GM19395 (cell line): ENCODE data around the gene C14orf93.

Experiments used
- ATAC-seq: cut with Tn5 transposase; IDR thresholded peaks from one replicate; pipeline ENCODE4 v1.9.1; 2021; ENCODE audit warnings: mild to moderate bottlenecking, moderate library complexity; ENCODE audit not compliant: unreplicated experiment

Gene C14orf93

DNA sequence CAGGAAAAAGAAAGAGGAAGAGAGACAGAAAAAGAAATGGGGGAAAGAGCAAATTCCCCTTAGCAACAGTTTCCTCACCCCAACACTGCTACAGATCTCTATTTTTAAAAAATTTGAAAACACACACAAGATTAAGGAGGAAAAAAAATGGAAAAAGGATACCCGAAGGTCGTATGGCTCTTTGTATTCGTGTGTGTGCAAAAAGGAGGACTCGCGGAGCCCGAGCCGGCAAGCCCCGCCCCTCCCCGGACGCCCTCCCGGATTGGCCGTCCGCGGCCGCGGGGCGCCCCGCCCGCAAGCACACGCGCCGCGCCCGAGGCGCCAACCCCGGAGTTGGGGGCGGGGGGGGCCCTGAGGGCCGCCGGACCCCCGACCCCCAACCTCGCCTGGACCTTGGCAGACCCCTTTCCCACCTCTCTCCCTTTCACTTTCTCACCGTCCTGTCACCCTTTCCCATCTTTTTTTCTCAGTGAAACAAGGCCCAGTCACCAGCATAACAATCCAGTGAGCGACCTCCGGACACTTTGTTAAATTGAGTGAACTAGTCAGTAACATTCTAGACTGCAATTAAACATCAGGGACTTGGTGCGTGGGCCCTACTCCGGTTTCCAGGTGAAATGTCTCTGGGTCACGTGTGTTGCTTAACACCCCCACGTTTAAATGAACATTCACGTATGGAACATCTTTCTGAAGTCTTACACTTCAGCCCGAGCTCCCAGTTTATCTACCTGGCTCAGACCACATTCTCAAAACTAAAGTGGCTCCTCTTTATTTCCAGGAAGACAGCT, at the start of gene C14orf93:
C14orf93 (minus strand) TSS at position 205 of the 788 bp plus-strand sequence. CDS start 11,120 bp downstream, outside the sequence.
- ATAC-seq, result no peak

DNA sequence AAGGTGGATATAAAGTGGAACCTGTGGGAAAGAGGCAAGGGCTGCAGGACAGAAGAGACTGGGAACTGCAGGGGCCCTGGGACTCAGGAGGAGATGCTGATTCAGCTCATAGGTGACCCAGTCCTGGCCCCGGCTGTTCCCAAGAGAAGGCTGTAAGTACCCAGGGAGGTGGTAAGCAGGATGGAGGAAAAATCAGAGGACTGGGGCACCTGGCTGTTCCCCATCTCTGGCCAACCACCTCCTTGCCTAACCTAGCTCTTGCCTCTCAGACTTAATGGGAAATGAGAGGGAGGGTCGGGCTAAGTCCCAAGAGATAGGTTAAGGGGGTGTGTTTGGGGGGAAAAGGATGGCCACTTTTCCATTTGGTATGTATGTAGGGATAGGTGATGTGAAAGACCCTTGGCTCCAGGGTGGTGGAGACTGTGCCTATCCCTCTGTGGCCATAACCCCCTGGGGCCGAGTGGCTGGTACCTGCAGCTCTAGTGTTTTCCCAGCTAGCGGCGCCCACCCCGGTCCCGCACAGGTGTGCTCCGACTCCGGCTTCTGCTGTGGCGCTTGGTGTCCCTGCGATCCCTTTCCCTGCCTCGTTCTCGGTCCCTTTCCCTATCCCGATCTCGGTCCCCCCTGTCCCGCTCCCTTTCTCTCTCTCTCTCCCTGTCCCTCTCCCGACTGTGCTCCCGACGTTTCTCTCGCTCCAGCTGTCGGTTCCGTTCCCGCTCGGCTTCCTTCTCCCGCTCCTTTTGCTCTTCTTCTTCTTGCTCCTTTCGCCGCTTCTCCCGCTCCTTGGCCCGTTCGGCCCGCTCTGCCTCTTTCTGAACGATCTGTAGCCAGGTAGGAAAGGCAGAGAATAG, 48.9 kb upstream of the C14orf93 start:
- ATAC-seq, result no peak

DNA sequence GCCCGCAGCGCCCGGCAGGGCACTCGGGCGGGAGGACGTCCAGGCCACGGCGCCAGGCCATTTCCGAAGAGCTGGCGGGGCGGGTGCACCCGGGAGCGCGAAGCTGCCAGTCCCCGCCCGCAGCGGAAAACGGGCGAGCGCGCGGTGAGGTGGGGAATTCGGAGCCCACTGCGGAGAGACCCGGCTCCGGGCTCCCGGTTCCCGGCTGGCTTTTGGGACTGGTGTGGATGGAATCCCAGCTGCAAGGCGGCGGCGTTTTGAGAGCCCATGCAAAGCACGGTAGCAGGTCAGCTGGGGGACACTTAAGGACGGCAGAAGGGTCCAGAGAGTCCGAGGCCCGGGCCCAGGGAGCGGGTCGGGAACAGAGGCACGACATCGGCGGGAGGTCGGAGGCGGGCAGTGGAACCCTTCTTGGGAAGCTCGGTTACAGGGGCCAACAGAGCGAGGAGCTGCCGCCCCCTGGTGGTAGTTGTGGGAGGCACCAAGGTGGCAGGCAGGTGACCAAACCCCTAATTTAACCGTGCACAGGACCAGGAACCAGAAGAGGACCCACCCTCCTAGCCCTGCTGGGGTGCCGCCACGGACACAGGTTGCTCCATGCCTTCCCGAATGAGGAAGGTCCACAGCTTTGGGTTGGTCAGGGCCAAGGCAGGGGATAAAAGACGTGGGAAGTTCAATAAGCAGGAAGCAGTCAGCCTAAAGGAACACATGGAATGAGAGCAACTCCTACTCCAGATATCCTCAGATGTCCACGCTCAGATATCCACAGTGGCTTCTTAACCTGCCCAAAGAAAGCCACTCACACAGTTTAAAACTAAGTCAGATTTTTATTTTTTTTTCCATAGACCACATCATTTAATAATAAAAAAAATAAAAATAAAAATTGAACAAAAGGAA, 48.1 kb upstream of the C14orf93 start:
- ATAC-seq, result peak; percentile 71

GRCh38 chr14:23056956-23057756, 47.2 kb upstream of the C14orf93 start, which contains the start of gene CDH24:
Gene CDH24, minus strand, starts transcription at chr14:23057520. Its CDS starts 1,787 bp downstream, at chr14:23055733.
- peak; percentile 52 for ATAC-seq

GRCh38 chr14:23056145-23056955, 46.4 kb upstream of the C14orf93 start:
- peak; percentile 59 for ATAC-seq

DNA sequence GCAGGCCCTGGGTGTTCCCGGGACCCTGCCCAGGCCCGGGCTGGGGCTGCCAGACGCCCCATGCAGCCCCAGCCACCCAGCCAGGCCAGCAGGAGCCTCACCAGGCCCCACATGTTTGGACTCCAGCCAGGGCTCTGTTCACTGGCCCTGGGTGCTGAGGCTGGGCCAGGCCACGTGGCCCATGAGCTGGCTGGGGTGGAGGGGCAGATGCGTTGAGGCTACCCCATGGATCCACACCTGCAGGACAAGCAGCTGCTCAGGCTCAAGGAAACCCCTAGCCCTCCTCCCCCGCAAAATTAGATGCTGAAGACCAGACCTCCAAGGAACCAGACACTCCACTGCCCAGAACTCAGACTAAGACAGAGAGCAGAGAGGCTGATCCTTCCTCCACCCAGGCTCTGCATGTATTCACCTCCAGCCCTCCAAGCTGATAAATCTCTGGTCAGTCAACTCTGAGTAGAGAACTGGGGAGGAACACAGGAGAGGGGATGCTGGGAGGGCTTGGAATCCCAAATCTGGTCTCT, 45.7 kb upstream of the C14orf93 start:
- ATAC-seq, result no peak

DNA sequence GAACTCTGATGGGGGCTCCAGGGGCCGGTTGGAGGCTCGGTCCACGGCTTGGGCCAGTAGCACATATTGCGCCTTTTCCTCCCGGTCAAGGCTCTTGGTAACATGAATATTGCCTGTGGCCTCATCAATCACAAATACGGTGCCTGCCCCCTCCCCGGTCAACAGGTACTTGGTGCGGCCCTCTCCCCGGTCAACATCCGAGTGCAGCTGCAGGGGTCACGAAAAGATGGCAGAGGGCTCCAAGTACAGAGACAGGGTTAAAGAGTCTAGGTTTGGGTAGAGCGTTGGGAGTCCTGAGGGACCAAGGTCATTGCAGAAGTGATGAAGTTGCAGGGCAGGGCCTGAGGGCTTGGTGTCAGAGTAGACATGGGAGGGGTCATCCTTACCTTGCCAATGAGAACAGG, 45.2 kb upstream of the C14orf93 start:
- no peak for ATAC-seq

GRCh38 chr14:23054000-23054811, 44.3 kb upstream of the C14orf93 start:
- no peak for ATAC-seq

- ATAC-seq, result no peak
Measured at GRCh38 chr14:23053426-23053825, 43.5 kb upstream of the C14orf93 start.

GRCh38 chr14:23052671-23053070, 42.7 kb upstream of the C14orf93 start:
- no peak for ATAC-seq

- ATAC-seq, result no peak
Measured at GRCh38 chr14:23052182-23052623, 42.3 kb upstream of the C14orf93 start.

- ATAC-seq, result no peak
Measured at GRCh38 chr14:23051141-23052057, 41.5 kb upstream of the C14orf93 start.

DNA sequence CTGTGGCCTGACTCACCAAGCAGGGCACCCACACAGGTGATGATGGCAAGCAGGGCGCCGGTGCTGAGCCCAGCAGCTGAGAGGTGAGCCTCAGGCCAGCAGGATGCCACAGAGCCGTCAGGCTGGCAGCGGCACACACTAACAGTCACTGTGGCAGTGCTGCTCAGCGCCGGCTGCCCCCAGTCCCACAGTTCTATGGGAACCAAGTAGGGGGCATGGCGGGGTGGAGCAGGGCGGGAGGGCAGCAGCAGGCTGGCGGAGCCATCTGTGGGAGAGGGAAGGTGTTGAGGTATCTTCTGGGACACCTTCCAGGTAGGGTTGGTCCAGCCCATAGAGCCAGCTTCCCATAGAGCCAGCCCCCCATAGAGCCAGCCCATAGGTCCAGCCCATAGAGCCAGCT, 39.1 kb upstream of the C14orf93 start:
- ATAC-seq, result no peak

GRCh38 chr14:23047751-23048693, 38.1 kb upstream of the C14orf93 start:
- ATAC-seq, result no peak

GRCh38 chr14:23047034-23047634, 37.2 kb upstream of the C14orf93 start:
- ATAC-seq, result no peak
